Mucosa of stomach (tissue), 1 donor: ENCODE measurements around the gene EPS8.

Experiments
- H3K27me3 ChIP-seq: one replicate; pipeline ENCODE4 v1.7.0; 2013; ENCODE audit warnings: mild to moderate bottlenecking, low read length; ENCODE audit not compliant: control insufficient read depth, insufficient read depth
- H3K36me3 ChIP-seq: one replicate; pipeline ENCODE4 v1.7.0; 2013; ENCODE audit warnings: low read length; ENCODE audit not compliant: control insufficient read depth, insufficient read depth
- H3K4me1 ChIP-seq: one replicate; pipeline ENCODE4 v1.7.0; 2013; ENCODE audit warnings: mild to moderate bottlenecking, low read length; ENCODE audit not compliant: control insufficient read depth, insufficient read depth
- H3K4me3 ChIP-seq: one replicate; pipeline ENCODE4 v1.7.0; 2013; ENCODE audit warnings: low read length
- H3K9ac ChIP-seq: one replicate; pipeline ENCODE4 v1.7.0; 2013; ENCODE audit warnings: mild to moderate bottlenecking, low read length, moderate library complexity
- H3K9me3 ChIP-seq: one replicate; pipeline ENCODE4 v1.7.0; 2013; ENCODE audit warnings: mild to moderate bottlenecking, low read length, moderate library complexity; ENCODE audit not compliant: control insufficient read depth
- donor health status: Pancreatic carcinoma.

EPS8 gene

GRCh38 chr12:15592934-15593333 is 196.3 kb downstream of the EPS8 start:
- Histone ChIP-seq H3K27me3 (no peaks in the 10 kb centered on the region), H3K9me3 (no peaks in the 10 kb centered on the region), H3K36me3 (no peaks in the 10 kb centered on the region), H3K4me1 (peaks cover 3% of the 10 kb centered on the region), H3K9ac (no peak overlapping the region), H3K4me3 (no peak overlapping the region)

- Histone ChIP-seq H3K9me3 (no peaks in the 10 kb centered on the region), H3K36me3 (no peaks in the 10 kb centered on the region), H3K9ac (no peak overlapping the region), H3K27me3 (no peaks in the 10 kb centered on the region), H3K4me3 (no peak overlapping the region), H3K4me1 (peaks cover 3% of the 10 kb centered on the region)
Measured at GRCh38 chr12:15591811-15592210, 197.4 kb downstream of the EPS8 start.

- peak overlapping the region; percentile 63 for H3K9ac ChIP-seq
- H3K4me1 ChIP-seq = peaks cover 3% of the 10 kb centered on the region
- peak overlapping the region; percentile 23 for H3K4me3 ChIP-seq
Measured at GRCh38 chr12:15590180-15590826, 198.9 kb downstream of the EPS8 start.

GRCh38 chr12:15589328-15590032 is 199.7 kb downstream of the EPS8 start:
- Histone ChIP-seq H3K4me3 (no peak overlapping the region), H3K9me3 (no peaks in the 10 kb centered on the region), H3K4me1 (peaks cover 3% of the 10 kb centered on the region), H3K9ac (no peak overlapping the region), H3K27me3 (no peaks in the 10 kb centered on the region), H3K36me3 (no peaks in the 10 kb centered on the region)

More at GRCh38 chr12:15590180-15590826, 198.9 kb downstream of the EPS8 start:
- Histone ChIP-seq H3K27me3 (no peaks in the 10 kb centered on the region), H3K9me3 (no peaks in the 10 kb centered on the region), H3K36me3 (no peaks in the 10 kb centered on the region)

- Histone ChIP-seq H3K9me3 (no peaks in the 10 kb centered on the region), H3K36me3 (no peaks in the 10 kb centered on the region), H3K4me3 (no peak overlapping the region), H3K4me1 (peaks cover 7% of the 10 kb centered on the region), H3K9ac (no peak overlapping the region), H3K27me3 (no peaks in the 10 kb centered on the region)
Measured at GRCh38 chr12:15584366-15585041, 204.7 kb downstream of the EPS8 start.

GRCh38 chr12:15583804-15584203 is 205.4 kb downstream of the EPS8 start:
- Histone ChIP-seq H3K36me3 (no peaks in the 10 kb centered on the region), H3K27me3 (no peaks in the 10 kb centered on the region), H3K4me3 (no peak overlapping the region), H3K9ac (no peak overlapping the region), H3K4me1 (peaks cover 7% of the 10 kb centered on the region), H3K9me3 (no peaks in the 10 kb centered on the region)

- Histone ChIP-seq H3K9me3 (no peaks in the 10 kb centered on the region), H3K4me1 (peaks cover 7% of the 10 kb centered on the region), H3K9ac (no peak overlapping the region), H3K4me3 (no peak overlapping the region), H3K36me3 (no peaks in the 10 kb centered on the region), H3K27me3 (no peaks in the 10 kb centered on the region)
Measured at GRCh38 chr12:15581006-15581405, 208.2 kb downstream of the EPS8 start.

- H3K4me3 ChIP-seq = no peak overlapping the region
- H3K9ac ChIP-seq = no peak overlapping the region
- H3K27me3 ChIP-seq = no peaks in the 10 kb centered on the region
- peaks cover 7% of the 10 kb centered on the region for H3K4me1 ChIP-seq
- H3K9me3 ChIP-seq = no peaks in the 10 kb centered on the region
- no peaks in the 10 kb centered on the region for H3K36me3 ChIP-seq
Measured at GRCh38 chr12:15580431-15580830, 208.8 kb downstream of the EPS8 start.

- Histone ChIP-seq H3K4me3 (no peak overlapping the region), H3K27me3 (no peaks in the 10 kb centered on the region), H3K36me3 (no peaks in the 10 kb centered on the region), H3K9ac (no peak overlapping the region), H3K9me3 (no peaks in the 10 kb centered on the region), H3K4me1 (peaks cover 7% of the 10 kb centered on the region)
Measured at GRCh38 chr12:15575671-15576541, 213.3 kb downstream of the EPS8 start.

- Histone ChIP-seq H3K4me1 (no peaks in the 10 kb centered on the region), H3K4me3 (no peak overlapping the region), H3K9me3 (no peaks in the 10 kb centered on the region), H3K36me3 (no peaks in the 10 kb centered on the region), H3K27me3 (no peaks in the 10 kb centered on the region), H3K9ac (no peak overlapping the region)
Measured at GRCh38 chr12:15574353-15574752, 214.8 kb downstream of the EPS8 start.
